HG02642 (cell line): ENCODE results near the gene CNOT8.

Experiments used
- ATAC-seq: cut with Tn5 transposase; IDR thresholded peaks from one replicate; pipeline ENCODE4 v1.9.1; 2021; ENCODE audit warnings: mild to moderate bottlenecking; ENCODE audit not compliant: unreplicated experiment, poor library complexity

The CNOT8 gene

DNA sequence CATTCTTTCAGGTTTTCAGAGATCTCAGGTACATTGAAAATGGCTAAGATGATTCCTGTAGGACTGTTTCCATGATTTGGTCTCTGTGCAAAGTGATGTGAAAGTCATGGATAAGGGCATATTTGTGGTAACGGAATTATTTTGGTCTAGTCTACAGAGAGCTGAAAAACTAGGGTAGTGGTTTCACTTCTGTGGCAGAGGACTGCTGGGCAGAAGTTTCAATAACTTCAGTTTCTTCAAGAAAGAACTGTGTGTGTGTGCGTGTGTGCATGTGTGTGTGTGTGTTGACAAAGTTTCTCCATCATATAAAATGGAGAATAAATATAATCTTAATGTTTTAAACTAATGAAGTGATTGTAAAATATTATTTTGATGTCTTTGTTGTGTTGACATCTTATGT, 4.3 kb downstream of the CNOT8 start:
- no peak for ATAC-seq

GRCh38 chr5:154863291-154864080, 5.1 kb downstream of the CNOT8 start:
- ATAC-seq, result no peak

- ATAC-seq, result no peak
Measured at GRCh38 chr5:154865466-154866184, 7.2 kb downstream of the CNOT8 start.

GRCh38 chr5:154866841-154867240, 8.4 kb downstream of the CNOT8 start:
- ATAC-seq, result no peak

GRCh38 chr5:154868702-154869101, 10.3 kb downstream of the CNOT8 start:
- no peak for ATAC-seq

- ATAC-seq, result no peak
Measured at GRCh38 chr5:154871734-154872133, 13.3 kb downstream of the CNOT8 start.

- ATAC-seq, result no peak
Measured at GRCh38 chr5:154873791-154874331, 15.4 kb downstream of the CNOT8 start.

DNA sequence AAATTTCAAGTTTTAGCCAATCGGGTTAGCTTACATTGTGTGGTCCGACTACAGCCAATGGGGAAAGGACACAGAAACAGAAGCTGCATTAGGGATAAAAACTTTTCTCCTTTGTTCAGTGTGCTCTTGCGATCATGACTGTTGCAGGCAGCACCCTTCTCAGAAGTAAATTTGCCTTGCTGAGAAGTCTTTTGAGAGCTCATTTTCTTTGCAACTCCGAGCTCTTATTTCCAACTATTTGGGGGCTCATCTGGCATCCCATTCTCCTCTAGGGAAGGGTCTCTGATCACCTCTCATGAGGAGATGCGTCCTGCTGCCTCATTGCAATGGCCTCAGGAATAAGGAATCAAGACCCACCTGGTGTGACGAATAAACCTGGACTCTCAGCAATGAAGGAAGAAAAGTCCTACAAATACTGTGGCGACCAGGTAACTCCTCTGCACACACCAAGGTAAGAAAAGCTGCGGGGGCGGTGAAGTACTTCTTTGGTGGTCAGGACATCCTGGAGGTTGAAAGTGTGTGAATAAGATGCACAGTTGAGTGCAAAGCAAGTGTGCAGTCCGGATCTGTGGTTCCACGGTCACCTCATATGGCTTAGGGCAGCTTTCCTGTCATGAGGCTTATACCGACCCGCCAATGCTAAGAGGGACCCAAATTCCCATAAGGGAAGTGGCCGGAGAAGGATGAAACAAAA, 20.4 kb downstream of the CNOT8 start:
- ATAC-seq, result no peak

DNA sequence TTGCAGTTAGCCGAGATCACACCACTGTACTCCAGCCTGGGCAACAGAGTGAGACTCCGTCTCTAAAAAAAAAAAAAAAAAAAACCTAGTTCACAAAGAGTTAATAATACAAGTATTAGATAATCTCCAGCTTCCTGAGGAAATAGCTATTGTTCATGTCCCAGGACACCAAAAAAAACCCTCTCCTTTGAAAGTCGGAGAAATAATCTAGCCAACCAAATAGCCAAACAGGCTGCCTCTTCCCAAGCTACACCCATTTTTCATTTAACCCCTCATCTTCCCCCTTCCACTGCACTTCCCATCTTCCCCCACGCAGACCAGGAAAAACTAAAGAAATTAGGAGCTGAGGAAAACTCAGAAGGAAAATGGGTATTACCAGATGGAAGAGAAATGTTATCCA, 23.6 kb downstream of the CNOT8 start:
- ATAC-seq, result no peak

DNA sequence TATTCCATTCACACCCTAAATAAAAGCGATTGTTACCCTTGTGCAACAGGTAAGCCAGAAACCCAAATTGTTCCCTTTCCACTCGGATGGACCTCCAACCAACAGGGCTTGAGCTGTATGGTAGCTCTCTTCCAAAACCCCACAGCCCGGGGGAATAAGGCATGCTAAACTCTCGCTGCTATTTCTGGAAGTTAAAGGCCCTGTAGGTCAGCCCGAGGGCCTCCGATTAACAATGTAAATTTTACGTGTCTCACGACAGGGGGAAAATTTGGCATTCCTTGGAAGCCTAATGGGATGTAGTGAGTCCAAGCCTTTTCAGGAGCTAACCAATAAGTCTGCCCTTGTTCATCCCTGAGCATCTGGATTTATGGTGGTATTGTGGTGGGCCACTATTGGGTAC, 26.0 kb downstream of the CNOT8 start:
- ATAC-seq, result no peak

- ATAC-seq, result no peak
Measured at GRCh38 chr5:154885439-154885838, 27.0 kb downstream of the CNOT8 start.

DNA sequence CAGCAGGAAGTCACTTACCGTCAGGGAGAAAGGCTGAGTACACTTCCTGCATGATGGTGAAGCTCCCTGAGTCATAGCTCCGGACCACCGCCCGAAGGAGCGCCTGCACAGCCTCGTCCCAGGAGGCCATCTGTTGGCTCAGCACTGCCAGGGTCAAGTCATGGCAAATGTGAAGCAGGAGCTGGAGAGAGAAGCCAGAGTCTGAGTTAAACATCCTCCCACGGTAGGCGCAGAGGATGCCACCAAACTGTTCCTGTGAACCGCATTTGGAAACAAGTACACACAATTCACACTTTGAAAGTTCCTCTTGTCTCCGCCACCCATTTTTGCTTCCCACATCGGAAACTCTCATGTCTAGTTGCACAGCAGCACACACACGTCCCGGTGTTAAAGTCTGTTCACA, 33.9 kb downstream of the CNOT8 start:
- ATAC-seq, result no peak

DNA sequence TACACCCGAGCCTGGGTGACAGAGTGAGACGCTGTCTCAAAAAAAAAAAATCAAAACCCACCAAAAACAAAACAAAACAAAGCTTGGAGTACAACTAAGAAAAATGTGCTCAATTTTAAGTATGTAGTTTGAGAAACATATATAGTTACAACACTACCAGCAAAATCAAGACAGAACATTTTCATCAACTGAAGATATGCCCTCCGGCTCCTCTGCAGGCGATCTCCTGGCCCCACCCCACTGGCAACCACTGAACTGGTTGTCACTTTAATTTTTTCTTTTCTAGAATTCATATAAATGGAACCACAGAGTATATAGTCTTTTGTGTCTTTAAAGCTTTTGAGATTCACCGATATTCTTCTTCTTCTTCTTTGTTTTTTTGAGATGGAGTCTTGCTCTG, 35.0 kb downstream of the CNOT8 start:
- no peak for ATAC-seq

GRCh38 chr5:154895606-154896561, 37.5 kb downstream of the CNOT8 start:
- ATAC-seq, result no peak

- ATAC-seq, result no peak
Measured at GRCh38 chr5:154896562-154897165, 38.2 kb downstream of the CNOT8 start.

DNA sequence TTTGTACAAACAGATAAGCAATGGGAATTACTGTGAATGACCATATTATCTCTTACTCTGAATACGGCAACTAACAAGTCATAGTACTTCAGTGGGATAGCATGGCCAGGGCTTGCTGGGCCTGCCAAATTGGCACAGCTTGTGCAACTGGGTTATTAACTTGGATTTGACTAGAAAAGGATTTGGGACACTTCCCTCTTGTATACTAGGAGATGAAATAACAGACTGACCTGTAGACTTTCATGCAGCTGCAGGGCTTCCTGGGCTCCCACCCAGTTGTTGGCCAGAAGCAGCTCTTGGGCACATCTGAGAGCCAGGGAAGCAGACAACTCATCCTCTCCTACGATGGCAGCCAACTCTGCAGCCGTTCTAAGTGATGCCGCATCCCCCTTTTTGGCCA, 39.8 kb downstream of the CNOT8 start:
- no peak for ATAC-seq

GRCh38 chr5:154899151-154899816, 40.9 kb downstream of the CNOT8 start:
- no peak for ATAC-seq

- no peak for ATAC-seq
Measured at GRCh38 chr5:154900066-154900465, 41.6 kb downstream of the CNOT8 start.

- ATAC-seq, result no peak
Measured at GRCh38 chr5:154901276-154901675, 42.8 kb downstream of the CNOT8 start.
